HepG2 (cell line): ENCODE results near the gene SS18L1. TPM values are rescaled to one million over a fixed set of nuclear protein-coding genes. Genes with fewer than 3 reads are reported as not detected.

ENCODE experiments used
- ARNT ChIP-seq: fragments of 450-650 bp; IDR thresholded peaks from 2 replicates; pipeline ENCODE4 v1.6.1; 2017
- BCLAF1 ChIP-seq: fragments of 450-650 bp; IDR thresholded peaks from 2 replicates; pipeline ENCODE4 v1.6.1; 2017; ENCODE audit warnings: mild to moderate bottlenecking
- CENPBD1 ChIP-seq: sonication (generic); formaldehyde crosslinking; IDR thresholded peaks from 2 replicates; pipeline ENCODE4 v1.8.0; 2022; ENCODE audit warnings: missing genetic modification reagents, low read depth, mild to moderate bottlenecking, borderline replicate concordance
- CENPT ChIP-seq: sonication (generic); formaldehyde crosslinking; IDR thresholded peaks from 2 replicates; pipeline ENCODE4 v1.8.0; 2022; ENCODE audit warnings: low read depth, mild to moderate bottlenecking, moderate library complexity, missing genetic modification reagents
- DNMT3B ChIP-seq: conservative IDR thresholded peaks from 2 replicates; pipeline ENCODE4 v1.6.1; 2016; ENCODE audit warnings: missing biosample characterization, control low read depth
- HMGA1 ChIP-seq: sonication (generic); formaldehyde crosslinking; conservative IDR thresholded peaks from 2 replicates; pipeline ENCODE4 v1.4.0; 2020; ENCODE audit warnings: missing genetic modification reagents
- HNF4G ChIP-seq, 2 experiments: sonication (generic) in 1 of 2; formaldehyde crosslinking in 1 of 2; IDR thresholded peaks; 2 replicates each; pipeline versions ENCODE4 v1.4.0 to v1.6.1; 2011 to 2020; ENCODE audit warnings: borderline replicate concordance in 2 of 2, low read depth in 2 of 2, mild to moderate bottlenecking in 2 of 2, low read length in 1 of 2, missing genetic modification reagents in 1 of 2, moderate library complexity in 1 of 2
- HNRNPLL ChIP-seq: fragments of 200-400 bp; formaldehyde crosslinking; IDR thresholded peaks from 2 replicates; pipeline ENCODE4 v1.6.1; 2017; ENCODE audit warnings: mild to moderate bottlenecking, low read depth, low read length; ENCODE audit not compliant: poor library complexity, severe bottlenecking
- HOMEZ ChIP-seq: IDR thresholded peaks from 2 replicates; pipeline ENCODE4 v1.6.1; 2016; ENCODE audit warnings: low read depth
- KDM1A ChIP-seq: IDR thresholded peaks from 2 replicates; pipeline ENCODE4 v1.6.1; 2016; ENCODE audit warnings: missing compliant biosample characterization
- KDM5A ChIP-seq: fragments of 200-600 bp; sonication (generic); IDR thresholded peaks from 2 replicates; pipeline ENCODE4 v1.7.0; 2018; ENCODE audit warnings: antibody characterized with exemption, mild to moderate bottlenecking, low read length, borderline replicate concordance
- PTBP1 ChIP-seq: fragments of 200-400 bp; formaldehyde crosslinking; IDR thresholded peaks from 2 replicates; pipeline ENCODE4 v1.6.1; 2018; ENCODE audit warnings: low read length, low read depth; ENCODE audit not compliant: poor library complexity, severe bottlenecking
- RFXANK ChIP-seq: IDR thresholded peaks from 2 replicates; pipeline ENCODE4 v1.6.1; 2016
- RFXAP ChIP-seq: sonication (generic); formaldehyde crosslinking; IDR thresholded peaks from 2 replicates; pipeline ENCODE4 v1.4.0; 2020; ENCODE audit warnings: missing genetic modification reagents, borderline replicate concordance
- SRY ChIP-seq: sonication (generic); formaldehyde crosslinking; IDR thresholded peaks from 2 replicates; pipeline ENCODE4 v1.8.0; 2022; ENCODE audit warnings: mild to moderate bottlenecking, missing genetic modification reagents
- ZBTB42 ChIP-seq: sonication (generic); formaldehyde crosslinking; IDR thresholded peaks from 2 replicates; pipeline ENCODE4 v1.5.0; 2020; ENCODE audit warnings: mild to moderate bottlenecking, missing genetic modification reagents
- ZKSCAN1 ChIP-seq: fragments of 150-350 bp; IDR thresholded peaks from 2 replicates; pipeline ENCODE4 v1.6.1; 2014; ENCODE audit warnings: low read length
- ZNF142 ChIP-seq: sonication (generic); formaldehyde crosslinking; IDR thresholded peaks from 2 replicates; pipeline ENCODE4 v1.4.0; 2020; ENCODE audit warnings: missing genetic modification reagents
- ZNF460 ChIP-seq: sonication (generic); formaldehyde crosslinking; IDR thresholded peaks from 2 replicates; pipeline ENCODE4 v1.5.1; 2020; ENCODE audit warnings: missing genetic modification reagents, mild to moderate bottlenecking, borderline replicate concordance
- ZNF570 ChIP-seq: sonication (generic); formaldehyde crosslinking; IDR thresholded peaks from 2 replicates; pipeline ENCODE4 v1.4.0; 2020; ENCODE audit warnings: mild to moderate bottlenecking, missing genetic modification reagents, borderline replicate concordance
- polyA plus RNA-seq, 8 experiments: library from polyadenylated mRNA; depleted of rRNA in 3 of 8; stranded (reverse) in 7 of 8; unstranded in 1 of 8; fragments of >200 nt; fragmentation: Illumina TruSeq in 4 of 8; extraction: Trizol in 4 of 8; gene quantifications; 2 replicates each; pipeline versions ENCODE4 v1.2.1 to v1.2.3, GENCODE V29; 2011 to 2016; ENCODE audit warnings: low read depth in 4 of 8, missing spikeins in 1 of 8, mixed read lengths in 1 of 8; ENCODE audit not compliant: insufficient read depth in 1 of 8
- total RNA-seq, 5 experiments: library from RNA; depleted of rRNA; stranded (reverse); fragments of >200 nt; fragmentation: Illumina TruSeq; extraction: Trizol; gene quantifications; 2 replicates each; pipeline ENCODE4 v1.2.3, GENCODE V29; 2016; ENCODE audit warnings: low read depth in 1 of 5

SS18L1 gene
- total and polyA plus RNA-seq, 2 of the 13 experiments (the other 11 are each of a cell fraction or from before 2014, with no cell fraction given): 17.8 to 27.6 TPM

GRCh38 chr20:62134735-62135231 is 8.8 kb upstream of the SS18L1 start (continued):
- TF ChIP-seq ZNF460 (CRISPR knock-in tag): no peak
- no peak for TF ChIP-seq PTBP1
- no peak; the same call in 1 of the 2 replicates for TF ChIP-seq DNMT3B (CRISPR knock-in tag)
- no peak for TF ChIP-seq HMGA1 (CRISPR knock-in tag)
- no peak for TF ChIP-seq KDM5A
- no peak for TF ChIP-seq ZKSCAN1
- TF ChIP-seq ZNF570 (CRISPR knock-in tag): 0 out of 2 replicates have a peak, but pooled peaks have one; percentile 36
- TF ChIP-seq RFXAP (CRISPR knock-in tag): 0 out of 2 replicates have a peak, but pooled peaks have one; percentile 48
- peak; percentile 37; the same call in 1 of the 2 replicates for TF ChIP-seq KDM1A
- no peak for TF ChIP-seq ZNF142
- no peak for TF ChIP-seq RFXANK (CRISPR knock-in tag)
- TF ChIP-seq ARNT: no peak
- TF ChIP-seq CENPT (CRISPR knock-in tag): no peak
- TF ChIP-seq CENPBD1: no peak
- no peak for TF ChIP-seq BCLAF1
- no peak for TF ChIP-seq HNRNPLL
- peak; percentile 77 for TF ChIP-seq HOMEZ (CRISPR knock-in tag)
- TF ChIP-seq HNF4G (IDR thresholded peaks at IDR 0.05; ENCODE audit: borderline replicate concordance, low read depth, low read length): peak; percentile 47; the same call in 1 of the 2 replicates
- TF ChIP-seq HNF4G (CRISPR knock-in tag; IDR thresholded peaks at IDR 0.05; ENCODE audit: borderline replicate concordance, low read depth): no peak
- TF ChIP-seq SRY (CRISPR knock-in tag): 0 out of 2 replicates have a peak, but pooled peaks have one; percentile 52
- TF ChIP-seq ZBTB42: no peak
